Measurements from ENCODE around the gene NAPG. TPM values are rescaled to one million over a fixed set of nuclear protein-coding genes. Genes with fewer than 3 reads are reported as not detected.

Gene NAPG
- total and polyA plus RNA-seq, 2 donors (not counting 3 experiments of a cell fraction or from before 2014, with no cell fraction given), result 10.8 to 34.1 TPM

- FAIRE-seq (no peak), DNase-seq (ENCODE audit: low read depth, low spot score) (no peak)
- Histone ChIP-seq H3K9me3 (replicated peaks; ENCODE audit: control insufficient read depth, insufficient read depth, low read length) (no peaks in the 10 kb centered on the region), H3K4me2 (ENCODE audit: insufficient read depth, low read length) (no peak overlapping the region), H3K36me3 (ENCODE audit: control insufficient read depth in 2 of 2, extremely low read depth in 1 of 2, insufficient read depth in 2 of 2, low read length in 2 of 2) (no peaks in the 10 kb centered on the region), H3K9ac (replicated peaks; ENCODE audit: extremely low read depth, insufficient read depth, low read length) (no peak overlapping the region), H4K20me1 (replicated peaks; ENCODE audit: control insufficient read depth, extremely low read depth, insufficient read depth, low read length) (no peaks in the 10 kb centered on the region), H3K9me1 (replicated peaks; ENCODE audit: control insufficient read depth, extremely low read depth, insufficient read depth, low read length) (no peaks in the 10 kb centered on the region), H3K4me3 (replicated peaks in 1 of 3; ENCODE audit: insufficient read depth in 1 of 3, low read depth in 1 of 3, low read length in 3 of 3) (no peak overlapping the region), H2AFZ (ENCODE audit: low read depth, low read length) (no peak overlapping the region), H3K27me3 (ENCODE audit: control insufficient read depth in 2 of 2, insufficient read depth in 2 of 2, low read length in 2 of 2) (no peaks in the 10 kb centered on the region), H3K79me2 (ENCODE audit: control insufficient read depth, insufficient read depth, low read length) (no peaks in the 10 kb centered on the region), H3K27ac (ENCODE audit: insufficient read depth, low read depth, low read length) (no peak overlapping the region), H3K4me1 (ENCODE audit: control insufficient read depth, extremely low read depth, insufficient read depth, low read length) (no peaks in the 10 kb centered on the region)
- intact Hi-C loops (cut with micrococcal nuclease), result no loop called here
- TF ChIP-seq CTCF (IDR thresholded peaks at IDR 0.05; ENCODE audit: extremely low read depth in 1 of 2, insufficient read depth in 1 of 2, low read depth in 1 of 2, low read length in 2 of 2), result no peak
- no peak for TF ChIP-seq EZH2 (IDR thresholded peaks at IDR 0.05; ENCODE audit: borderline replicate concordance, low read depth, low read length, severe bottlenecking)
- no peak for TF ChIP-seq GATA2 (IDR thresholded peaks at IDR 0.05; ENCODE audit: insufficient read depth, insufficient read length, low read depth, low read length)
- TF ChIP-seq MAX (IDR thresholded peaks at IDR 0.05; ENCODE audit: insufficient read depth, insufficient read length), result no peak
- TF ChIP-seq POLR2AphosphoS5 (IDR thresholded peaks at IDR 0.05; ENCODE audit: insufficient read depth, low read depth, low read length), result no peak
- no peak for TF ChIP-seq MYC (IDR thresholded peaks at IDR 0.05; ENCODE audit: low read depth, low read length)
- TF ChIP-seq JUN (IDR thresholded peaks at IDR 0.05; ENCODE audit: borderline replicate concordance, insufficient read depth, insufficient read length, low read depth), result no peak
- TF ChIP-seq FOS (IDR thresholded peaks at IDR 0.05; ENCODE audit: borderline replicate concordance, insufficient read depth, low read length), result no peak
- TF ChIP-seq POLR2A (IDR thresholded peaks at IDR 0.05; ENCODE audit: low read depth, low read length), result no peak
- ChIA-PET CTCF (interaction anchor here (1.2 kb wide), 1 partner anchor 20 kb away, joined by 3 read pairs; no protein-coding TSS in a partner anchor), POLR2A (no interaction called here)
- BruUV-seq (replicated peaks), result no TSS peak
- dilution Hi-C loops (cut with MboI; ENCODE audit: extremely low pct_ligation_motif_present, low sequenced_read_pairs), result no loop called here
Observed at GRCh38 chr18:10580215-10580614, 54.4 kb downstream of the NAPG start.
